MV-4-11 (cell line): Measurements from ENCODE around the gene HYDIN.

ENCODE experiments used
- DNase-seq: peaks from one replicate; lab custom pipeline; 2025; lab: John Stamatoyannopoulos, UW

The HYDIN gene

DNA sequence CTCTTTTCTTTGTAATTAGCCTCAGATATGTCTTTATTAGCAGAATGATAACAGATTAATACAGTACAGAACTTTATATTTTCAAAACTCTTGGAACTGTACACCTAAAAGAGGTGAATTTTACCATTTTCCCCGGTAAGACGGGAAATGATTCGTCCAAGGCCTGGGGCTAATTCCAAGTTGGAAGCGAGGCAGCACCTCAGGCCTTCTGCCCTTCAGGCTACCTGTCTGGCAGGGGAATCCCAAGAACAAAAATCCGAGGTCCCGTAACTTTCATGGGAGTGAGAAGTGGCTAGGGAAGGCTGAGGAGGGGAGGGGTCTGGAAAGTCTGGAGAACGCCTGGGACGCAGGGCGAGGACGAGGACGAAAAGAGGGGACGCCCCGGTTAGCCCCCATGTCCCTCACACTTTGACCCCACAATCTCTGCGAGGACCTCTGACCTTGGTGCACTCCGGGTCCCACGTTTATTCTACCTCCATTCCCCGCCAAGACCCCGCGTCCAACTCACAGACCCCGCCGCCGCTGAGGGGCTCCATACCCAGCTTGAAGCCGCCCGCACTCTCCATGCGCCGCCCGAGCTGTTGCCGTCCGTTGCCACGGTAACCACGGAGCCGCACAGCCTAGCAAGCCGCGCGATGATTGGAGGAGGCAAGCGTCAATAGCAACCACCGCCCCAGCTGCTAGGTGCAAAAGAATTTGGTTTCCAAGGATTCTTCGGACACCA is at the start of gene HYDIN:
HYDIN (minus strand) TSS at position 601 of the 724 bp plus-strand sequence. CDS start 43,827 bp downstream, outside the sequence.
- DNase-seq, result no peak

DNA sequence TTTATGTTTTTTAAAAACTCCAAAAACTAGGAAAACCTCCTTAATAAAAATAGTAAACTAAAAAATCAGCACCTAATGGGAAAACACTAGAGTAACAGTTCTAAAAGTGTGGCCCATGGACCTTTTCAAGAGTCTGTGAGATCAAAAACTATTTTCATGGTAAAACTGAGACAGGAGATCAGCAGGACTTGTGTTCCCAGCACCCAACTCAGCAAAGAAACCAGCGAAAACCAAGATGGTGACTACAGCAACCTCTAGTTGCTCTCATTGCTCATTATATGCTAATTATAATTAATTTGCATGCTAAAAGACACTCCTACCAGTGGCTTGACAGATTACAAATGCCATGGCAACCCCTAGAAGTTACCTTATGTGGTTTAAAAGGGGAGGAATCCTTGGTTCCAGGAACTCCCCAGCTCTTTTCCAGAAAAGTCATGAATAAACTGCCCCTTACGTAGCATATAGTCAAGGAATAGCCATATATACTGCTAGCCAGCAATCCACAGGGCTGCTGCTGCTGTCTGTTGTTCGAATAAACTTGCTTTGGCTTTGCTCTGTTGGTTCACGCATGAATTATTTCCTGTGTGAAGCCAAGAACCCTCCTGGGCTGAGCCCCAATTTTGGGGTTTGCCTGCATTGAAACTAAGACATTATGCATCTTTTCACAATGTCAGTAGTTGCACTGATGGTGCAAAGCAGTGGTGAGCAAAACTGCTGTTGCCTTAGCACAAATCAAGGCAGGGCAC is 46.2 kb upstream of the HYDIN start:
- DNase-seq, result no peak

- DNase-seq, result no peak
These were observed 42.9 kb upstream of the HYDIN start for GRCh38 chr16:71273384-71273783.

DNA sequence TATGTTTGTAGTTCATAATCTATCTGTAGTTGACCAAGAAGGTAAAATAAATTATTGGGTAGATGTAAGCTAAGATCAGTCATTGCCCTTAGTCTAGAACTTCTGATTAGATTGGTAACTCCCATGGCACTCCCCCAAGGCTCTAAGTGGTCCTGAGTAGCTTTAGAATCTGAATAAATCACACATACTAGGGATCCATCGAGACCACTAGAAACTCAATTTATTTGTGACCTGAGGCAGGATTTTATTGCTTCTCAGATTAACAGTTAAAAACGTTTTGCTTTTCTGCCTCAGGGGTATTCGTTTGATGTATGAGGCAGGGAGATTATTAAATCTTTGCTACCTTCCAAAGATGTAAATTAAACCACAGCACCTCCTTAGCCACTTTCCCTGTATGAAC is 33.8 kb upstream of the HYDIN start:
- no peak for DNase-seq

DNA sequence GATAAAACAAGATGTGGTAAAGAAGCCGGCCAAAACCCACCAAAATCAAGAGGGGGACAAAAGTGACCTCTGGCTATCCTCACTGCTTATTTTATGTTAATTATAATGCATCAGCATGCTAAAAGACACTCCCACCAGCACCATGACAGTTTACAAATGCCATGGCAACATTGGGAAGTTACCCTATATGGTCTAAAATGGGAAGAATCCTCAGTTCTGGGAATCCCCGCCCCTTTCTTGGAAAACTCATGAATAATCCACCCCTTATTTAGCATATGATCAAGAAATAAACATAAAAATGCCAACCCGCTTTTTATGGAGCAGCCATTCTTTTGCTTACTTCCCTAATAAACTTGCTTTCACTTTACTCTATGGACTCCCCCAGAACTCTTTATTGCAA is 33.1 kb upstream of the HYDIN start:
- DNase-seq, result no peak

DNA sequence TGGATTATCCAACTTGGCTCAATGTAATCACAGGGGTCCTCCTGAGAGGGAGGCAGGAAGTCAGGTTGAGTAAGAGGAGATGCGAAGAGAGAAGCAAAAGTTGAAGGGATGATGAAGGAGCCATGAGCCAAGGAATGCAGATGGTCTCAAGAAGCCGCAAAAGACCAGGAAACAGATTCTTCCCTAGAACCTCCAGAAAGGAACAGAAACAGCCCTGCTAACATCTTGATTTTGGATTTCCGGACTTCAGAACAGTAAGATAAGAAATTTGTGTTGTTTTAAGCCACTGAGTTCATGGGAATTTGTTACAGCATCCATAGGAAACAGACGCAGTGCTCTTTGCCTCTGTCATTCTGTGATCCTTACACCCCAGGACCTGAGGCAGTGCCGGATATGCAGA is 31.9 kb upstream of the HYDIN start:
- no peak for DNase-seq

GRCh38 chr16:71260995-71261394 is 30.5 kb upstream of the HYDIN start:
- DNase-seq, result no peak

GRCh38 chr16:71259086-71259485 is 28.6 kb upstream of the HYDIN start:
- DNase-seq, result no peak

- DNase-seq, result no peak
These were observed 27.9 kb upstream of the HYDIN start for GRCh38 chr16:71258372-71258771.

GRCh38 chr16:71257768-71258167 is 27.2 kb upstream of the HYDIN start:
- no peak for DNase-seq

- no peak for DNase-seq
These were observed 25.2 kb upstream of the HYDIN start for GRCh38 chr16:71255721-71256120.

DNA sequence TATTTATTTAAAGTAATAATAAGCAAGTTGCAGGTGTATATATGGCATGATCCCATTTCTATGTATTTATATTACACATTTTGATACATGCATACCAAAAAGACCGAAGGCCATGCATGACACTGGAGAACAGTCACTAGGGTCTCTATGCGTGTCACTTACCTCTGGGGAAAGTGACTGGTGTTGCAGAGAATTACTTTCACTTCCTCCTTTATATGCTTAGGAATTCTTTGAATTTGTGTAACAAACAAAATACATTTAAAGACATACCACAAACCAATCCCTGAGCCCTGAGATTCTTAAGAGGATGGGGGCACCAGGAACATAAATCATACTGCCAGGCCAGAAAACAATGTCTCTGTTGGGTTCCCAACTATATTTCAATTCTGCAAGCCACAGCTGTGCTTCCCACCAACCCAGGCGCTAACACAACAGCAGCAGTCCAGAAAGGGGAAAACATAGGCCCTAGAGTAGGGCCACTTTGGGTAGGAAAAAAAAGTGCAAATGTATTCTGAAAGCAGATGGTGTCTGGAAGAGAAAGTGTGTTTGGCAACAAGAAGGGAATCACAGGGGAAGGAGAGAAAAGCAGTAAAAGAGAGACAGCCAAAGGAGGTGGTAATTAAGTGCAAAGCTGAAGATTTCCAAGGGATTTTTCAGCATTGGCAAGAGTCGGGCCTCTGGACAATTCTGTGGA is 24.5 kb upstream of the HYDIN start:
- DNase-seq, result peak; percentile 35

- no peak for DNase-seq
These were observed 20.1 kb upstream of the HYDIN start for GRCh38 chr16:71250461-71251235.

- DNase-seq, result peak; percentile 22
These were observed 18.9 kb upstream of the HYDIN start for GRCh38 chr16:71249399-71249798.

- no peak for DNase-seq
These were observed 17.0 kb upstream of the HYDIN start for GRCh38 chr16:71247478-71247877.

DNA sequence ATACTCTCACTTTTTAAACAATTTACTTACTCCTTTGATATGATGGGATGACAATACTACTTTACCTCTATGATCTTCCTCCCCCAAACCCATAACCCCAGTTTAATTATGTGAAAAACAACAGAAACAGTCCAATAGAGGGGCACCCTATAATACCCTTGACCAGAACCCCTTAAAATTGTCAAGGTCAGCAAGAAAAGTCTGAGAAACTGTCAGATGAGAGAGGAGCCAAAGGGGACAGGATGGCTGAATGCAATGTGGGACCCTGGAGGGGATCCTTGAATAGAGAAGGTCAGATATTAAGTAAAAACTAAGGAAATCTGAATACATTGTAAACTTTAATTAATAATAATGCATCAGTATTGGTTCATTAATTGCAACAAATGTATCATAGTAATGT is 15.8 kb upstream of the HYDIN start:
- no peak for DNase-seq

- no peak for DNase-seq
These were observed 14.0 kb upstream of the HYDIN start for GRCh38 chr16:71244521-71244920.

GRCh38 chr16:71242601-71243000 is 12.1 kb upstream of the HYDIN start:
- DNase-seq, result no peak

GRCh38 chr16:71242036-71242435 is 11.5 kb upstream of the HYDIN start:
- DNase-seq, result no peak

DNA sequence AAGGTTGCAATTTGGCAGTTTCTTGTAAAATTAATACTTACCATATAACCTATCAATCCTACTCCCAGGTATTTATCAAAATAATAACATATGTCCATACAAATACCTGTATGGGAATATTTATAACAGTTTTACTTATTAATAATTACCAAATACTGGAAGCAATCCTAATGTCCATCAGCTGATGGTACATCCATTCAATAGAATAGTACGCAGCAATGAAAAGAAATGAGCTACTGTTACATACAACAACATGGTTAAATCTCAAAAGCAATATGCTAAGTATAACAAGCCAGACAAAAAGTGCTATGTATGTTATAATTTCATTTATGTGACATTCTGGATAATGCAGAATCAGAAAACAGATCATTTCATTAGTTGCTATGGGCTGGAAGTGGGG is 1.2 kb downstream of the HYDIN start:
- no peak for DNase-seq

DNA sequence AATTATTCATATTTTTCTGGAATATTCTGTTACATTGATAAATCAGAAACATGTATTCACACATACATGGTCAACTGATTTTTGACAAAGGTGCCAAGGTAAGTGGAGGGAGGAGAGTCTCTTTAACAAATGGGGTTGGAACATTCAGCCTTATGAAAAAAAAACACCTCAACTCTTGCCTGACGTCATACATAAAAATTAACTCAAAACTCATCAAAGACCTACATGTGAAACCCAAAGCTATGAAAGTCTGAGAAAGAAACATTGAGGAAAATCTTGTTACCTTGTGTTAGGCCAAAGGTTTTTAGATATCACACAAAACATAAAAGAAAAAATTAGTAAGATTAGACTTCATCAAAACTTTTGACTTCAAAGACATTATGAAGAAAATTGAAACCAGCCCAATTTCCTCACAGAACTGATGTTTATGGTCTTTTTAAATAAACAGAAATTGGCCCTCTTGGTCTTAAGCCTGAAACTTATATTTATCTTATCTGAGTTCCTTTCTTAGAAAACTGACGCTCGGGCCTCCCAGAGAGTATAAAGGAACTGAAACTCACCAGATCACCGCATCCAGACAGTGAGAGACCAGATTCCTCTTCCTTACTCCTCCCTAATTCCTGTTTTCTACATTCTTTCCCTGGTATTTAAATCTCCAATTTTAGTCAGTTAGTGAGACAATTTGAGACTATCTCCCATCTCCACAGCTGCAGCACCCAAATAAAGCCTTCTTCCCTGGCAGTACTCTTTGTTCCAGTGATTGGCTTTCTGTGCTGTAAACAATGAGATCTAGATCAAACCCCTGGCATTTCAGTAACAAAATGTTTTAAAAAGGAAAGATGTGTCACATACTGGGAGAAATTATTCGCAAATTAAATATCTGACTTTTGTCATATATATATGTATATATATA is 4.0 kb downstream of the HYDIN start:
- DNase-seq, result peak; percentile 58
